GM12878 (cell line): ENCODE measurements around the gene MUSK. TPM values are rescaled to one million over a fixed set of nuclear protein-coding genes. Genes with fewer than 3 reads are reported as not detected.

Source experiments
- ATAC-seq: fragments of 200-7000 bp; cut with Tn5 transposase; 3 replicates; pipeline ENCODE4 v1.9.1; 2020; ENCODE audit warnings: mild to moderate bottlenecking, moderate library complexity
- BruUV-seq: library from RNA; stranded (reverse); fragments of 400-500 nt; replicated peaks from 2 replicates; lab custom pipeline; 2021; lab: Mats Ljungman, UMichigan
- CTCF ChIA-PET: fragments of 300-600 bp; sonication (Branson Sonifier 250); formaldehyde crosslinking; extraction: SDS; loops from one replicate; lab custom pipeline; 2021; ENCODE audit warnings: inconsistent platforms; lab: Yijun Ruan, JAX
- POLR2A ChIA-PET: fragments of 350-600 bp; formaldehyde crosslinking; extraction: SDS; loops from one replicate; lab custom pipeline; 2021; ENCODE audit warnings: inconsistent platforms; lab: Charles Lee
- RAD21 ChIA-PET: fragments of 300-600 bp; sonication (Branson Sonifier 250); formaldehyde crosslinking; loops from one replicate; lab custom pipeline; 2023; ENCODE audit warnings: antibody characterized with exemption; ENCODE audit not compliant: unreplicated experiment; lab: Charles Lee
- SMC1A ChIA-PET: fragments of 300-600 bp; sonication (Branson Sonifier 250); formaldehyde crosslinking; loops from one replicate; lab custom pipeline; 2023; ENCODE audit not compliant: unreplicated experiment, uncharacterized antibody; lab: Charles Lee
- DNase-seq: peaks from one replicate; pipeline ENCODE4 v3.0.0-alpha.2; 2011; ENCODE audit warnings: low read depth, low spot score
- FAIRE-seq: peaks from 3 replicates; lab custom pipeline; 2011; peaks lifted over from hg19 to GRCh38; lab: Jason Lieb, UNC
- H2AFZ ChIP-seq: 2 replicates; pipeline ENCODE4 v1.6.0; 2011; ENCODE audit warnings: low read depth, low read length, control low read depth; ENCODE audit not compliant: control insufficient read depth
- H3K27ac ChIP-seq: 2 replicates; pipeline ENCODE4 v1.5.1; 2011; ENCODE audit warnings: control low read depth; ENCODE audit not compliant: control insufficient read depth, insufficient read depth
- H3K27me3 ChIP-seq, 2 experiments: replicated peaks in 1 of 2; 2 replicates each; pipeline versions ENCODE4 v1.6.0 to v1.6.1; 2011; ENCODE audit warnings: low read length in 1 of 2; ENCODE audit not compliant: control insufficient read depth in 2 of 2, insufficient read depth in 2 of 2
- H3K36me3 ChIP-seq, 2 experiments: 2 replicates each; pipeline ENCODE4 v1.5.1; 2011; ENCODE audit warnings: low read length in 1 of 2; ENCODE audit not compliant: control insufficient read depth in 2 of 2, insufficient read depth in 2 of 2
- H3K4me1 ChIP-seq: 2 replicates; pipeline ENCODE4 v1.6.1; 2011; ENCODE audit warnings: mild to moderate bottlenecking, low read length, moderate library complexity, mixed read lengths; ENCODE audit not compliant: control insufficient read depth, insufficient read depth
- H3K4me2 ChIP-seq: 2 replicates; pipeline ENCODE4 v1.6.0; 2011; ENCODE audit warnings: control low read depth; ENCODE audit not compliant: control insufficient read depth, insufficient read depth
- H3K4me3 ChIP-seq: fragments of 200-600 bp; sonication (generic); 2 replicates; pipeline ENCODE4 v1.5.1; 2016
- H3K79me2 ChIP-seq: 2 replicates; pipeline ENCODE4 v1.6.0; 2011; ENCODE audit warnings: low read length; ENCODE audit not compliant: control insufficient read depth, insufficient read depth
- H3K9ac ChIP-seq: 2 replicates; pipeline ENCODE4 v1.8.0; 2011; ENCODE audit warnings: low read length, control low read depth, mixed read lengths; ENCODE audit not compliant: control insufficient read depth, insufficient read depth
- H3K9me3 ChIP-seq: replicated peaks from 3 replicates; pipeline ENCODE4 v1.5.1; 2011; ENCODE audit warnings: mild to moderate bottlenecking, low read length; ENCODE audit not compliant: control insufficient read depth, insufficient read depth
- H4K20me1 ChIP-seq: 2 replicates; pipeline ENCODE4 v1.6.0; 2011; ENCODE audit not compliant: control insufficient read depth, insufficient read depth
- CBX5 ChIP-seq: sonication (generic); IDR thresholded peaks from 2 replicates; pipeline ENCODE4 v1.6.1; 2016; ENCODE audit warnings: low read depth, moderate library complexity, mild to moderate bottlenecking, inconsistent platforms
- NFYA ChIP-seq: IDR thresholded peaks from 2 replicates; pipeline ENCODE4 v1.6.1; 2011; ENCODE audit warnings: low read depth, mild to moderate bottlenecking, low read length, improper control_type of control experiment, borderline replicate concordance
- WGBS: methylation state at CpG from one replicate; pipeline ENCODE4 v1.1.6; 2016; ENCODE audit warnings: low lambda C conversion rate; ENCODE audit not compliant: insufficient replicate concordance, insufficient coverage; ENCODE audit errors: missing lambda C conversion rate; 5-methylcytosine and 5-hydroxymethylcytosine counted together
- in situ Hi-C: fragments of 300-500 bp; cut with MboI; formaldehyde crosslinking; loops from 9 replicates; pipeline ENCODE4 v1.14.3; 2018; ENCODE audit warnings: mixed read lengths
- intact Hi-C: fragments of 100-400 bp; cut with micrococcal nuclease; formaldehyde crosslinking; loops from one replicate; pipeline ENCODE4 v1.14.2; 2022; ENCODE audit not compliant: unreplicated experiment
- polyA plus RNA-seq, 11 experiments: library from polyadenylated mRNA; depleted of rRNA in 4 of 11; unstranded in 6 of 11; stranded (reverse) in 5 of 11; fragments of >200 nt; fragmentation: Nextera tagmentation in 4 of 11; fragmentation: Illumina TruSeq in 1 of 11; extraction: Ambion mirVana in 4 of 11; extraction: Trizol in 1 of 11; gene quantifications; 1 replicate in 1 of 11; 2 replicates in 10 of 11; pipeline versions ENCODE4 v1.2.1 to v1.2.3, GENCODE V29; 2011 to 2016; ENCODE audit warnings: inconsistent platforms in 2 of 11, missing spikeins in 2 of 11, low read depth in 1 of 11
- total RNA-seq, 4 experiments: library from RNA; depleted of rRNA in 3 of 4; stranded (reverse); fragments of >200 nt in 3 of 4; fragmentation: Illumina TruSeq in 1 of 4; extraction: Trizol in 1 of 4; gene quantifications; 2 replicates each; pipeline versions ENCODE4 v1.2.1 to v1.2.3, GENCODE V29; 2013 to 2021
- TF ChIP-seq, protein P1 (sequence below): IDR thresholded peaks from 2 replicates; pipeline ENCODE4 v1.6.1; 2011; ENCODE audit warnings: borderline replicate concordance, low read depth, mild to moderate bottlenecking, moderate library complexity, low read length; ENCODE audit not compliant: insufficient read depth, poor library complexity, severe bottlenecking
- TF ChIP-seq, protein P2 (sequence below): IDR thresholded peaks from 2 replicates; pipeline ENCODE4 v1.6.1; 2012; ENCODE audit warnings: low read length, inconsistent platforms

MUSK gene
- total and polyA plus RNA-seq, 10 of the 15 experiments (the other 5 are each of a cell fraction or from before 2014, with no cell fraction given), result 0.04 to 0.19 (median 0.10) TPM; not detected in 5

DNA sequence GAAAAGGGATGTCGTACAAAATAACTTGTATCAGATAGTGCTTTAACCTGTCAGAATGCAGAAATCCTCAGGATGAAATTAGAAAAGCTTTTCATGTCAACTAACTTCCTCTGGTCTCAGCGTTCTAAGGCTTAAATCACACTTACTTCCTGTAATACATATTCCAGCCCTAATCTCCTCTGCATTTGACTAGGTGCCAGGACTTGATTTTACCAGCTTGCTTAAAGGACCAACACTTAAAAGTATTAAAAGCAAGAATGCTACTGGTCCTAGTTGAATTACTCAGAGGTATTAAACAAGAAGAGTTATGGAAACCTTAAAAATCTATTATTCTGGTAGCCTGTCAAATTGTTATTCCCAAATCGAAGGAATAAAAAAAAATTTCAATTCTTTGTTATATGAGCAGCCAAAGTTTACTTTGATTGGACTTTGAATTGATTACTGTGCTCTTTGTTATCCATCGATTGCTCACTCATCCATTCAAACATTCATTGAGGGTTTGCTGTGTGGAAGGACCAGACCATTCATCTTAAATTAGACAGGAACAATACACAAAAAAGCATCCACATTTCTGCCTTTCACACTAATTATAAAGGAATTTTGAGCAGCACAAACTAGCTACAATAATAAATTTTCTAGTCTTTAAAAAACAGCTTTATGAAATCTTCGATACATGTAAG lies 108.7 kb downstream of the MUSK start:
- CTCF ChIA-PET, result interaction anchor here (0.8 to 2.4 kb wide), 5 partner anchors 10 to 32 kb away, joined by 3 to 6 read pairs (median 3); no protein-coding TSS in a partner anchor
- RAD21 ChIA-PET, result interaction anchor here (1.0 to 1.3 kb wide), 3 partner anchors 24 to 30 kb away, joined by 3 to 4 read pairs (median 3); no protein-coding TSS in a partner anchor
- FAIRE-seq, result peak; percentile 13
- no peak overlapping the region for H2AFZ ChIP-seq
- no TSS peak for BruUV-seq
- TF ChIP-seq, protein P1, sequence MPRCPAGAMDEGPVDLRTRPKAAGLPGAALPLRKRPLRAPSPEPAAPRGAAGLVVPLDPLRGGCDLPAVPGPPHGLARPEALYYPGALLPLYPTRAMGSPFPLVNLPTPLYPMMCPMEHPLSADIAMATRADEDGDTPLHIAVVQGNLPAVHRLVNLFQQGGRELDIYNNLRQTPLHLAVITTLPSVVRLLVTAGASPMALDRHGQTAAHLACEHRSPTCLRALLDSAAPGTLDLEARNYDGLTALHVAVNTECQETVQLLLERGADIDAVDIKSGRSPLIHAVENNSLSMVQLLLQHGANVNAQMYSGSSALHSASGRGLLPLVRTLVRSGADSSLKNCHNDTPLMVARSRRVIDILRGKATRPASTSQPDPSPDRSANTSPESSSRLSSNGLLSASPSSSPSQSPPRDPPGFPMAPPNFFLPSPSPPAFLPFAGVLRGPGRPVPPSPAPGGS, result no peak
- TF ChIP-seq, protein P2, sequence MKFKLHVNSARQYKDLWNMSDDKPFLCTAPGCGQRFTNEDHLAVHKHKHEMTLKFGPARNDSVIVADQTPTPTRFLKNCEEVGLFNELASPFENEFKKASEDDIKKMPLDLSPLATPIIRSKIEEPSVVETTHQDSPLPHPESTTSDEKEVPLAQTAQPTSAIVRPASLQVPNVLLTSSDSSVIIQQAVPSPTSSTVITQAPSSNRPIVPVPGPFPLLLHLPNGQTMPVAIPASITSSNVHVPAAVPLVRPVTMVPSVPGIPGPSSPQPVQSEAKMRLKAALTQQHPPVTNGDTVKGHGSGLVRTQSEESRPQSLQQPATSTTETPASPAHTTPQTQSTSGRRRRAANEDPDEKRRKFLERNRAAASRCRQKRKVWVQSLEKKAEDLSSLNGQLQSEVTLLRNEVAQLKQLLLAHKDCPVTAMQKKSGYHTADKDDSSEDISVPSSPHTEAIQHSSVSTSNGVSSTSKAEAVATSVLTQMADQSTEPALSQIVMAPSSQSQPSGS, result no peak
- no peak for TF ChIP-seq CBX5
- no peak for TF ChIP-seq NFYA
- TF ChIP-seq, all 136 proteins: peak for 0
- intact Hi-C loops (no loop called here), in situ Hi-C loops (no loop called here)
- Histone ChIP-seq H3K9ac (no peak overlapping the region), H3K9me3 (no peaks in the 10 kb centered on the region), H3K4me2 (no peak overlapping the region), H4K20me1 (no peaks in the 10 kb centered on the region), H3K4me3 (no peak overlapping the region), H3K4me1 (no peaks in the 10 kb centered on the region), H3K27ac (no peak overlapping the region), H3K27me3 (no peaks in the 10 kb centered on the region), H3K36me3 (no peaks in the 10 kb centered on the region), H3K79me2 (no peaks in the 10 kb centered on the region)
- WGBS, result 21% methylated on average over 5 of the region's 5 CpGs
- ChIA-PET SMC1A (interaction anchor here (0.7 to 3.1 kb wide), 13 partner anchors 9 to 259 kb away, joined by 3 to 21 read pairs (median 4); no protein-coding TSS in a partner anchor), POLR2A (interaction anchor here (1.2 kb wide), 1 partner anchor 10 kb away, joined by 3 read pairs; no protein-coding TSS in a partner anchor)
- DNase-seq, result no peak
- ATAC-seq, result no peak
